Measurements from ENCODE around the gene CMSS1.

CMSS1 gene

DNA sequence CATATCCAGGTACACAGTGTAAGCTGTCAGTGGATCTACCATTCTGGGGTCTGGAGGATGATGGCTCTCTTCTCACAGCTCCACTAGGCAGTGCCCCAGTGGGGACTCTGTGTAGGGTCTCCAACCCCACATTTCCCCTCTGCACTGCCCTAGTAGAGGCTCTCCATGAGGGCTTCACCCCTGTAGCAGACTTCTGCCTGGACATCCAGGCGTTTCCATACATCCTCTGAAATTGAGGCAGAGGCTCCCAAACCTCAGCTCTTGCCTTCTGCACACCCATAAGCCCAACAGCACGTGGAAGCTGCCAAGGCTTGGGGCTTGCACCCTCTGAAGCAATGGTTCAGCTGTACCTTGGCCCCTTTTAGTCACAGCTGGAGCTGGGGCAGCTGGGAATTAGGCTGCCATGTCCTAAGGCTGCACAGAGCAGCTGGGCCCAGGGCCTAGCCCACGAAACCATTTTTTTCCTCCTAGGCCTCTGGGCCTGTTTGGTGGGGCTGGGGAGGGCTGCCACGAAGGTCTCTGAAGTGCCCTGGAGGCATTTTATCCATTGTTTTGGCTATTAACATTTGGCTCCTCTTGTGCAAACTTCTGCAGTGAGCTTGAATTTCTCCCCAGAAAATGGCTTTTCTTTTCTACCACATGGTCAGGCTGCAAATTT, 362.2 kb downstream of the CMSS1 start:
- 91 to 94% methylated on average over 2 to 4 of the region's 4 CpGs for WGBS, 2 experiments (ENCODE audit: insufficient coverage in 2 of 2)
- Histone ChIP-seq H3K36me3 (ENCODE audit: control insufficient read depth, insufficient read depth, low read length) (peaks cover 26% of the 10 kb centered on the region), H3K4me1 (ENCODE audit: control insufficient read depth, insufficient read depth, low read length, poor library complexity, severe bottlenecking) (no peaks in the 10 kb centered on the region), H3K27ac (ENCODE audit: low read depth, low read length, severe bottlenecking) (no peak overlapping the region), H3K4me3 (ENCODE audit: extremely low read depth, insufficient read depth, low read length, poor library complexity, severe bottlenecking) (no peak overlapping the region), H3K9me3 (ENCODE audit: control insufficient read depth, low read length) (peaks cover 26% of the 10 kb centered on the region)

DNA sequence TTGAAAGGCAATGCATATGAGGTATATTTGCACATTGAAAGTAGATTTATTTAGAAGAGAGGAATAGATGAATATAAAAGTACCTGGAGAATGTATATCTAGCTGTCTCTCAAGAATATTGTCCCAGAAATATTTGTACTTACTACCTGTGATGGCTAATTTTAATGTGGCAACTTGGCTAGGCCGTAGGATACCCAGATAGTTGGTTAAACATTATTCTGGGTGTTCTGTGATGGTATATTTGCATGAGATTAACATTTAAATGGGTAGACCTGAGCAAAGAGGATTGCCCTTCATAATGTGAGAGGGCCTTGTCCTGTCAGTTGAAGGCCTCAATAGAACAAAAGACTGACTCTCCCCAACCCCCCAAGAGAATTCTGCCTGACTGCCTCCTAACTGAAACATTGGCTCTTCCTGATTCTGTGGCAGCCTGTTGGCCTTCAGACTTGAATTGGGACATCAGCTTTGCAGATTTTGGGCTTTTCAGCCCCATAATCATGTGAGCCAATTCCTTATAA, 366.0 kb downstream of the CMSS1 start:
- Histone ChIP-seq H3K4me3 (ENCODE audit: extremely low read depth, insufficient read depth, low read length, poor library complexity, severe bottlenecking) (no peak overlapping the region), H3K4me1 (ENCODE audit: control insufficient read depth, insufficient read depth, low read length, poor library complexity, severe bottlenecking) (no peaks in the 10 kb centered on the region), H3K9me3 (ENCODE audit: control insufficient read depth, low read length) (peaks cover 19% of the 10 kb centered on the region), H3K27ac (ENCODE audit: low read depth, low read length, severe bottlenecking) (no peak overlapping the region), H3K36me3 (ENCODE audit: control insufficient read depth, insufficient read depth, low read length) (peaks cover 13% of the 10 kb centered on the region)
- 86% methylated on average over 1 of the region's 1 CpG; no CpG with 5 or more reads in 1 of the 2 experiments for WGBS, 2 experiments (ENCODE audit: insufficient coverage in 2 of 2)

- H3K4me1 ChIP-seq (ENCODE audit: control insufficient read depth, insufficient read depth, low read length, poor library complexity, severe bottlenecking), result no peaks in the 10 kb centered on the region
- H3K9me3 ChIP-seq (ENCODE audit: control insufficient read depth, low read length), result peaks cover 5% of the 10 kb centered on the region
- no peak overlapping the region for H3K27ac ChIP-seq (ENCODE audit: low read depth, low read length, severe bottlenecking)
- H3K36me3 ChIP-seq (ENCODE audit: control insufficient read depth, insufficient read depth, low read length), result no peaks in the 10 kb centered on the region
- H3K4me3 ChIP-seq (ENCODE audit: extremely low read depth, insufficient read depth, low read length, poor library complexity, severe bottlenecking), result no peak overlapping the region
- WGBS, 2 experiments (ENCODE audit: insufficient coverage in 2 of 2), result 71 to 88% methylated on average over 1 of the region's 2 CpGs
Observed at GRCh38 chr3:100184948-100185570, 367.4 kb downstream of the CMSS1 start.

GRCh38 chr3:100185847-100186246, 368.2 kb downstream of the CMSS1 start:
- no peaks in the 10 kb centered on the region for H3K36me3 ChIP-seq (ENCODE audit: control insufficient read depth, insufficient read depth, low read length)
- no peak overlapping the region for H3K4me3 ChIP-seq (ENCODE audit: extremely low read depth, insufficient read depth, low read length, poor library complexity, severe bottlenecking)
- no peak overlapping the region for H3K27ac ChIP-seq (ENCODE audit: low read depth, low read length, severe bottlenecking)
- H3K4me1 ChIP-seq (ENCODE audit: control insufficient read depth, insufficient read depth, low read length, poor library complexity, severe bottlenecking), result no peaks in the 10 kb centered on the region
- WGBS, 2 experiments (ENCODE audit: insufficient coverage in 2 of 2), result 60 to 87% methylated on average over 2 to 3 of the region's 5 CpGs
- no peaks in the 10 kb centered on the region for H3K9me3 ChIP-seq (ENCODE audit: control insufficient read depth, low read length)

- Histone ChIP-seq H3K9me3 (ENCODE audit: control insufficient read depth, low read length) (no peaks in the 10 kb centered on the region), H3K4me1 (ENCODE audit: control insufficient read depth, insufficient read depth, low read length, poor library complexity, severe bottlenecking) (no peaks in the 10 kb centered on the region), H3K27ac (ENCODE audit: low read depth, low read length, severe bottlenecking) (no peak overlapping the region), H3K4me3 (ENCODE audit: extremely low read depth, insufficient read depth, low read length, poor library complexity, severe bottlenecking) (no peak overlapping the region), H3K36me3 (ENCODE audit: control insufficient read depth, insufficient read depth, low read length) (no peaks in the 10 kb centered on the region)
- 100% methylated on average over 1 of the region's 4 CpGs for WGBS, 2 experiments (ENCODE audit: insufficient coverage in 2 of 2)
Observed at GRCh38 chr3:100189444-100189964, 371.8 kb downstream of the CMSS1 start.

DNA sequence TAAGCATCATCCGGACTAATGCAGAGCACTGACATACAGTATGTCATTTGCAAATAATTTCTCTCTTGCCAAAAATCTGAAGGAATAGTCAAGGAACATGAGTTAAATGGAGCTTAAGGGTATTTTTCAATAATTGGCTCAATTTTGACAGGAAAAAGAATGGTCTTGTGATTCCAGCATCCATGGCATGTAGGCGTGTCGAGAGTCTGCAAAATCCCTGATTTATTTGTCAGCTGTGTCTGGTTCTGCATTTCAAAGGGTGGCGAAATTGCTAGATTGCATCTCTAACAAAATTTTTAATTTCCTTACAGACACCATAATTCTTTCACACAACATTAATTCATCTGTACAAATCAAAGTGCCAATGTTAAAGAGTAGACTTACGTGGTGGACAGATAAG, 377.7 kb downstream of the CMSS1 start:
- Histone ChIP-seq H3K36me3 (ENCODE audit: control insufficient read depth, insufficient read depth, low read length) (no peaks in the 10 kb centered on the region), H3K4me1 (ENCODE audit: control insufficient read depth, insufficient read depth, low read length, poor library complexity, severe bottlenecking) (no peaks in the 10 kb centered on the region), H3K4me3 (ENCODE audit: extremely low read depth, insufficient read depth, low read length, poor library complexity, severe bottlenecking) (no peak overlapping the region), H3K9me3 (ENCODE audit: control insufficient read depth, low read length) (no peaks in the 10 kb centered on the region), H3K27ac (ENCODE audit: low read depth, low read length, severe bottlenecking) (no peak overlapping the region)
- WGBS, 2 experiments (ENCODE audit: insufficient coverage in 2 of 2), result 85 to 100% methylated on average over 2 to 3 of the region's 5 CpGs

- Histone ChIP-seq H3K27ac (ENCODE audit: low read depth, low read length, severe bottlenecking) (no peak overlapping the region), H3K36me3 (ENCODE audit: control insufficient read depth, insufficient read depth, low read length) (no peaks in the 10 kb centered on the region), H3K9me3 (ENCODE audit: control insufficient read depth, low read length) (no peaks in the 10 kb centered on the region), H3K4me3 (ENCODE audit: extremely low read depth, insufficient read depth, low read length, poor library complexity, severe bottlenecking) (no peak overlapping the region), H3K4me1 (ENCODE audit: control insufficient read depth, insufficient read depth, low read length, poor library complexity, severe bottlenecking) (no peaks in the 10 kb centered on the region)
- 85 to 98% methylated on average over 7 to 8 of the region's 8 CpGs for WGBS, 2 experiments (ENCODE audit: insufficient coverage in 2 of 2)
Observed at GRCh38 chr3:100197876-100198275, 380.2 kb downstream of the CMSS1 start.

GRCh38 chr3:100198579-100199269, 381.1 kb downstream of the CMSS1 start:
- Histone ChIP-seq H3K27ac (ENCODE audit: low read depth, low read length, severe bottlenecking) (no peak overlapping the region), H3K4me3 (ENCODE audit: extremely low read depth, insufficient read depth, low read length, poor library complexity, severe bottlenecking) (no peak overlapping the region), H3K4me1 (ENCODE audit: control insufficient read depth, insufficient read depth, low read length, poor library complexity, severe bottlenecking) (no peaks in the 10 kb centered on the region), H3K36me3 (ENCODE audit: control insufficient read depth, insufficient read depth, low read length) (no peaks in the 10 kb centered on the region), H3K9me3 (ENCODE audit: control insufficient read depth, low read length) (peaks cover 5% of the 10 kb centered on the region)
- WGBS, 2 experiments (ENCODE audit: insufficient coverage in 2 of 2), result 87 to 90% methylated on average over 4 to 6 of the region's 6 CpGs

DNA sequence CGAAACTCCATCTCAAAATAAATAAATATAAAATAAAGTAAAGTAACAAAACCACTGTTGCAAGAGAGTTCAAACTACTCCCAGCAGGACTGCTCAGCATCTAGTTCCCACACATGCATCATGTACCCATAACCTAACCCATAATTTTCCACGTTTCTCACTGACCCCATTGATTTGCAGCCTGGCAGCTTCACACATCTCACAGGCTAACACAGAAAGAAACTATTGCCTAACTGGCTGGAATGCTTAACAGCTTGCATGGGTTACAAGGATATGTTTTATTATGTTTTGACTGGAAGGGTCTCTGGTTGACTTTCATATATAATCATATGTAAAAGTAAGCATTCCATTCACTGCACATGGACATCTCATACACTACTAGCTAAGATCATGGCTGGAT, 387.5 kb downstream of the CMSS1 start:
- no peaks in the 10 kb centered on the region for H3K36me3 ChIP-seq (ENCODE audit: control insufficient read depth, insufficient read depth, low read length)
- H3K4me1 ChIP-seq (ENCODE audit: control insufficient read depth, insufficient read depth, low read length, poor library complexity, severe bottlenecking), result peaks cover 3% of the 10 kb centered on the region
- peaks cover 9% of the 10 kb centered on the region for H3K9me3 ChIP-seq (ENCODE audit: control insufficient read depth, low read length)
- no CpG with 5 or more reads among the region's 2 CpGs for WGBS, 2 experiments (ENCODE audit: insufficient coverage in 2 of 2)
- H3K4me3 ChIP-seq (ENCODE audit: extremely low read depth, insufficient read depth, low read length, poor library complexity, severe bottlenecking), result no peak overlapping the region
- no peak overlapping the region for H3K27ac ChIP-seq (ENCODE audit: low read depth, low read length, severe bottlenecking)

GRCh38 chr3:100206687-100207086, 389.0 kb downstream of the CMSS1 start:
- WGBS, 2 experiments (ENCODE audit: insufficient coverage in 2 of 2), result 100% methylated on average over 1 of the region's 1 CpG; no CpG with 5 or more reads in 1 of the 2 experiments
- peaks cover 9% of the 10 kb centered on the region for H3K9me3 ChIP-seq (ENCODE audit: control insufficient read depth, low read length)
- no peak overlapping the region for H3K4me3 ChIP-seq (ENCODE audit: extremely low read depth, insufficient read depth, low read length, poor library complexity, severe bottlenecking)
- H3K27ac ChIP-seq (ENCODE audit: low read depth, low read length, severe bottlenecking), result no peak overlapping the region
- no peaks in the 10 kb centered on the region for H3K36me3 ChIP-seq (ENCODE audit: control insufficient read depth, insufficient read depth, low read length)
- peaks cover 8% of the 10 kb centered on the region for H3K4me1 ChIP-seq (ENCODE audit: control insufficient read depth, insufficient read depth, low read length, poor library complexity, severe bottlenecking)
